Keratinocyte (primary cell): Measurements from ENCODE around the gene HOXA1. TPM values are rescaled to one million over a fixed set of nuclear protein-coding genes. Genes with fewer than 3 reads are reported as not detected.

Experiments
- DNase-seq: peaks from one replicate; pipeline ENCODE4 v3.0.0-alpha.2; 2011; ENCODE audit warnings: low read depth, missing footprints, low spot score
- FAIRE-seq: peaks from 2 replicates; lab custom pipeline; 2011; peaks lifted over from hg19 to GRCh38; lab: Jason Lieb, UNC
- H2AFZ ChIP-seq: 2 replicates; pipeline ENCODE4 v1.6.0; 2012; ENCODE audit warnings: low read length, control low read depth, inconsistent platforms; ENCODE audit not compliant: control insufficient read depth
- H3K27ac ChIP-seq: 2 replicates; pipeline ENCODE4 v1.5.1; 2011; ENCODE audit warnings: low read length; ENCODE audit not compliant: control insufficient read depth, insufficient read depth
- H3K27me3 ChIP-seq: 3 replicates; pipeline ENCODE4 v1.6.0; 2011; ENCODE audit warnings: low read length; ENCODE audit not compliant: control insufficient read depth, insufficient read depth; ENCODE audit errors: extremely low read depth
- H3K36me3 ChIP-seq, 2 experiments: 2 replicates in 1 of 2; 3 replicates in 1 of 2; pipeline ENCODE4 v1.5.1; 2011; ENCODE audit warnings: low read length in 2 of 2, mild to moderate bottlenecking in 1 of 2; ENCODE audit not compliant: control insufficient read depth in 2 of 2, insufficient read depth in 2 of 2; ENCODE audit errors: extremely low read depth in 1 of 2
- H3K4me1 ChIP-seq: 3 replicates; pipeline ENCODE4 v1.5.1; 2011; ENCODE audit warnings: low read length; ENCODE audit not compliant: control insufficient read depth, insufficient read depth; ENCODE audit errors: extremely low read depth
- H3K4me2 ChIP-seq: 3 replicates; pipeline ENCODE4 v1.6.0; 2011; ENCODE audit warnings: low read depth, low read length; ENCODE audit not compliant: control insufficient read depth, insufficient read depth; ENCODE audit errors: extremely low read depth
- H3K4me3 ChIP-seq, 3 experiments: fragments of 200-600 bp in 1 of 3; sonication (generic) in 1 of 3; 2 replicates in 2 of 3; 3 replicates in 1 of 3; pipeline ENCODE4 v1.5.1; 2011 to 2016; ENCODE audit warnings: low read length in 3 of 3, mild to moderate bottlenecking in 3 of 3, control low read depth in 2 of 3, inconsistent platforms in 1 of 3, low read depth in 1 of 3, mixed read lengths in 1 of 3, mixed run types in 1 of 3, moderate library complexity in 1 of 3; ENCODE audit not compliant: control insufficient read depth in 2 of 3, insufficient read depth in 2 of 3; ENCODE audit errors: extremely low read depth in 1 of 3
- H3K79me2 ChIP-seq: 2 replicates; pipeline ENCODE4 v1.6.0; 2012; ENCODE audit warnings: low read length; ENCODE audit not compliant: control insufficient read depth, insufficient read depth
- H3K9ac ChIP-seq: 3 replicates; pipeline ENCODE4 v1.6.0; 2011; ENCODE audit warnings: low read length; ENCODE audit not compliant: control insufficient read depth, insufficient read depth; ENCODE audit errors: extremely low read depth
- H3K9me1 ChIP-seq: 3 replicates; pipeline ENCODE4 v1.6.0; 2011; ENCODE audit warnings: low read length; ENCODE audit not compliant: control insufficient read depth, insufficient read depth; ENCODE audit errors: extremely low read depth
- H3K9me3 ChIP-seq: 2 replicates; pipeline ENCODE4 v1.5.1; 2012; ENCODE audit warnings: low read depth, low read length; ENCODE audit not compliant: control insufficient read depth
- H4K20me1 ChIP-seq: 3 replicates; pipeline ENCODE4 v1.6.0; 2011; ENCODE audit warnings: low read length; ENCODE audit not compliant: control insufficient read depth, insufficient read depth; ENCODE audit errors: extremely low read depth
- CTCF ChIP-seq, 3 experiments: IDR thresholded peaks in 1 of 3; conservative IDR thresholded peaks in 1 of 3; optimal IDR thresholded peaks in 1 of 3; 2 replicates in 2 of 3; 3 replicates in 1 of 3; pipeline versions ENCODE3 to v1.5.1; 2011; ENCODE audit warnings: low read length in 3 of 3, mild to moderate bottlenecking in 3 of 3, moderate library complexity in 2 of 3, control low read depth in 1 of 3, inconsistent platforms in 1 of 3; ENCODE audit not compliant: insufficient read depth in 2 of 3; ENCODE audit errors: extremely low read depth in 1 of 3
- EZH2 ChIP-seq: IDR thresholded peaks from one replicate; pipeline ENCODE4 v1.6.1; 2012; ENCODE audit warnings: inconsistent platforms, mild to moderate bottlenecking, low read length, moderate library complexity
- dilution Hi-C: fragments of 300-500 bp; cut with MboI; formaldehyde crosslinking; loops from one replicate; pipeline ENCODE4 v1.7.0; 2020; ENCODE audit warnings: low sequenced_read_pairs; ENCODE audit not compliant: extremely low pct_ligation_motif_present
- polyA plus RNA-seq, 5 experiments: library from polyadenylated mRNA; depleted of rRNA in 3 of 5; stranded (reverse) in 3 of 5; stranded (forward) in 1 of 5; unstranded in 1 of 5; fragments of >200 nt; gene quantifications; 1 replicate in 1 of 5; 2 replicates in 3 of 5; 3 replicates in 1 of 5; pipeline versions ENCODE4 v1.2.1 to v1.2.3, GENCODE V29; 2011 to 2012; ENCODE audit warnings: missing spikeins in 2 of 5, low read depth in 1 of 5, low replicate concordance in 1 of 5

The HOXA1 gene
- polyA plus RNA-seq, 1 donor (not counting 4 experiments of a cell fraction or from before 2014, with no cell fraction given): 11.9 TPM

- H2AFZ ChIP-seq: no peak overlapping the region
- FAIRE-seq (no peak), DNase-seq (no peak)
- no peaks in the 10 kb centered on the region for H3K9me3 ChIP-seq
- no peak overlapping the region for H3K4me3 ChIP-seq
- H3K4me2 ChIP-seq: no peak overlapping the region
- TF ChIP-seq EZH2: no peak
- TF ChIP-seq CTCF (optimal IDR thresholded peaks at IDR 0.05 in 1 of 3, IDR thresholded peaks at IDR 0.05 in 1 of 3, conservative IDR thresholded peaks at IDR 0.05 in 1 of 3; ENCODE audit: extremely low read depth in 1 of 3, insufficient read depth in 2 of 3, low read length in 3 of 3): no peak
- H3K27me3 ChIP-seq: no peaks in the 10 kb centered on the region
- no peaks in the 10 kb centered on the region for H4K20me1 ChIP-seq
- H3K27ac ChIP-seq: no peak overlapping the region
- peaks cover 0 to 3% of the 10 kb centered on the region in 2 experiments for H3K36me3 ChIP-seq
- H3K79me2 ChIP-seq: peaks cover 44% of the 10 kb centered on the region
- H3K9me1 ChIP-seq: no peaks in the 10 kb centered on the region
- peaks cover 9% of the 10 kb centered on the region for H3K4me1 ChIP-seq
- dilution Hi-C loops: loop anchor here (25.0 kb wide), 1 partner anchor 231 kb away; the partner anchor contains the start of gene SKAP2
- H3K9ac ChIP-seq: no peak overlapping the region
Measured at GRCh38 chr7:27093184-27093895, 2.5 kb downstream of the HOXA1 start.

- no peak overlapping the region for H3K4me3 ChIP-seq
- no peaks in the 10 kb centered on the region for H3K27me3 ChIP-seq
- H3K9me1 ChIP-seq: no peaks in the 10 kb centered on the region
- no peak for FAIRE-seq
- no peak for TF ChIP-seq EZH2
- TF ChIP-seq CTCF (optimal IDR thresholded peaks at IDR 0.05 in 1 of 3, IDR thresholded peaks at IDR 0.05 in 1 of 3, conservative IDR thresholded peaks at IDR 0.05 in 1 of 3; ENCODE audit: extremely low read depth in 1 of 3, insufficient read depth in 2 of 3, low read length in 3 of 3): no peak
- H4K20me1 ChIP-seq: no peaks in the 10 kb centered on the region
- no peak for DNase-seq
- peaks cover 9% of the 10 kb centered on the region for H3K4me1 ChIP-seq
- no peak overlapping the region for H3K4me2 ChIP-seq
- no peak overlapping the region for H3K27ac ChIP-seq
- peaks cover 38% of the 10 kb centered on the region for H3K79me2 ChIP-seq
- no peaks in the 10 kb centered on the region for H3K9me3 ChIP-seq
- no peak overlapping the region for H3K9ac ChIP-seq
- dilution Hi-C loops: loop anchor here (25.0 kb wide), 1 partner anchor 230 kb away; the partner anchor contains the start of gene SKAP2
- H2AFZ ChIP-seq: no peak overlapping the region
- H3K36me3 ChIP-seq: peaks cover 0 to 3% of the 10 kb centered on the region in 2 experiments
Measured at GRCh38 chr7:27092819-27093110, 3.0 kb downstream of the HOXA1 start.
